ENCODE results near the gene KRT24.

DNA sequence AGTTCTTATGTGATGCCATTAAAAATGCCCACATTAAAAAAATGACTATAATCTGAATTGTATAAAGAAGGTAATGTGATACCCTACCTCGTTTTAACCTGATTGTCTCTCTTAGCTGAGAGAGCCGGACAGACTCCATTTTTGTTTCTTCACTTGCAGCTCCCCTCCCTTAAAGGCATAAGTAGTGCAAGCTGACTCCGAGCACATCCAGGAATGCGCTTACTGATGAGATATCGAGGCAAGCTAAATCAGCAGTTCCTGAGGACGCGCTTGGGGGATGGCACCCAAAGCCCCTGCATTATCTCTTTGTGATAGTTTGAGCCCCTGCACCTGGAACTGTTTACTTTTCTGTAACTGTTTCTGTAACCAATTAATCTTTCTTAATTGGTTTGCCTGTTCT is 6.3 kb downstream of the KRT24 start:
- TF ChIP-seq POLR2AphosphoS5 (IDR thresholded peaks at IDR 0.05), result no peak
- no peak for TF ChIP-seq CTCF (IDR thresholded peaks at IDR 0.05)
- TF ChIP-seq POLR2A (IDR thresholded peaks at IDR 0.05), result no peak

Data from transverse colon (tissue), 4 donors.